ENCODE data around the gene TMEM243.
"Not testable (repeated sequence)": the region's sequence is repeated elsewhere in the genome, so short reads cannot be mapped to it uniquely, and the experiment has no call there.

Gene TMEM243

GRCh38 chr7:87210506-87210905 lies 9.0 kb downstream of the TMEM243 start:
- no peak for DNase-seq (ENCODE audit: low read depth)

- no peak for DNase-seq (ENCODE audit: low read depth)
Measured at GRCh38 chr7:87209295-87209924, 10.1 kb downstream of the TMEM243 start.

GRCh38 chr7:87206361-87206760 lies 13.2 kb downstream of the TMEM243 start:
- no peak for DNase-seq (ENCODE audit: low read depth)

GRCh38 chr7:87205701-87206100 lies 13.8 kb downstream of the TMEM243 start:
- not testable (repeated sequence) for DNase-seq (ENCODE audit: low read depth)

GRCh38 chr7:87204933-87205332 lies 14.6 kb downstream of the TMEM243 start:
- no peak for DNase-seq (ENCODE audit: low read depth)

GRCh38 chr7:87203929-87204328 lies 15.6 kb downstream of the TMEM243 start:
- not testable (repeated sequence) for DNase-seq (ENCODE audit: low read depth)

- no peak for DNase-seq (ENCODE audit: low read depth)
Measured at GRCh38 chr7:87202705-87203104, 16.8 kb downstream of the TMEM243 start.

GRCh38 chr7:87202208-87202607 lies 17.3 kb downstream of the TMEM243 start:
- DNase-seq (ENCODE audit: low read depth) = no peak

GRCh38 chr7:87199700-87200450 lies 19.7 kb downstream of the TMEM243 start:
- no peak for DNase-seq (ENCODE audit: low read depth)

- no peak for DNase-seq (ENCODE audit: low read depth)
Measured at GRCh38 chr7:87199241-87199640, 20.3 kb downstream of the TMEM243 start.

GRCh38 chr7:87193912-87194311 lies 25.6 kb downstream of the TMEM243 start:
- DNase-seq (ENCODE audit: low read depth) = no peak

- DNase-seq (ENCODE audit: low read depth) = no peak
Measured at GRCh38 chr7:87192784-87193487, 26.6 kb downstream of the TMEM243 start.

GRCh38 chr7:87190783-87191182 lies 28.7 kb downstream of the TMEM243 start:
- no peak for DNase-seq (ENCODE audit: low read depth)

- no peak for DNase-seq (ENCODE audit: low read depth)
Measured at GRCh38 chr7:87188930-87189329, 30.6 kb downstream of the TMEM243 start.

- no peak for DNase-seq (ENCODE audit: low read depth)
Measured at GRCh38 chr7:87187120-87187519, 32.4 kb downstream of the TMEM243 start.

GRCh38 chr7:87179180-87179579 lies 40.4 kb downstream of the TMEM243 start:
- no peak for DNase-seq (ENCODE audit: low read depth)

GRCh38 chr7:87178320-87178719 lies 41.2 kb downstream of the TMEM243 start:
- no peak for DNase-seq (ENCODE audit: low read depth)

GRCh38 chr7:87173471-87173870 lies 46.1 kb downstream of the TMEM243 start:
- DNase-seq (ENCODE audit: low read depth) = no peak

GRCh38 chr7:87171282-87171934 lies 48.1 kb downstream of the TMEM243 start:
- no peak for DNase-seq (ENCODE audit: low read depth)

- no peak for DNase-seq (ENCODE audit: low read depth)
Measured at GRCh38 chr7:87170828-87171227, 48.7 kb downstream of the TMEM243 start.

- DNase-seq (ENCODE audit: low read depth) = no peak
Measured at GRCh38 chr7:87164433-87164832, 55.1 kb downstream of the TMEM243 start.

- DNase-seq (ENCODE audit: low read depth) = no peak
Measured at GRCh38 chr7:87159538-87159937, 60.0 kb downstream of the TMEM243 start.

- DNase-seq (ENCODE audit: low read depth) = peak; percentile 10
Measured at GRCh38 chr7:87156709-87157108, 62.8 kb downstream of the TMEM243 start.
